ENCODE measurements around the gene POU6F2.
A peak's percentile ranks its signal among the peaks of the same experiment; 100 is the strongest.

The POU6F2 gene

DNA sequence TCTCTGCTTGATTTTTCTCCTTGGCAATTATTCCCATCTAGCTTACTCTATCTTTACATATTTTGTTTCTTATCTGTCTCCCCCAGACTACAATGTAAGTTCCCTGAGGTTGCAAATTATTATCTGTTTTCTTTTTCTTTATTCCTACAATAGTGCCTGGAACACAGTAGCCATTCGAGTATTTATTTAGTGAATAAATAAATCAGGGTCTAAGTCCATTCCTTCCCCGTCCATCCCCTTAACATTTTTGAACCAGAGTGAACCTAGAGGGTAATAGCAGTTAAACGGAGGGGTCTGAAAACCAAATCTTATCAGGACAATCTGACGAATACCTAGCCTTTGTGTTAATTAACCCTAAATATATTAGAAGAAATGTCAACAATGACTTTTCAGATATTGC lies 335.7 kb downstream of the POU6F2 start:
- no peak for DNase-seq

GRCh38 chr7:39313974-39314373 lies 336.3 kb downstream of the POU6F2 start:
- DNase-seq: no peak

- no peak for DNase-seq
Observed at GRCh38 chr7:39317107-39317506, 339.4 kb downstream of the POU6F2 start.

- no peak for DNase-seq
Observed at GRCh38 chr7:39317896-39318295, 340.2 kb downstream of the POU6F2 start.

DNA sequence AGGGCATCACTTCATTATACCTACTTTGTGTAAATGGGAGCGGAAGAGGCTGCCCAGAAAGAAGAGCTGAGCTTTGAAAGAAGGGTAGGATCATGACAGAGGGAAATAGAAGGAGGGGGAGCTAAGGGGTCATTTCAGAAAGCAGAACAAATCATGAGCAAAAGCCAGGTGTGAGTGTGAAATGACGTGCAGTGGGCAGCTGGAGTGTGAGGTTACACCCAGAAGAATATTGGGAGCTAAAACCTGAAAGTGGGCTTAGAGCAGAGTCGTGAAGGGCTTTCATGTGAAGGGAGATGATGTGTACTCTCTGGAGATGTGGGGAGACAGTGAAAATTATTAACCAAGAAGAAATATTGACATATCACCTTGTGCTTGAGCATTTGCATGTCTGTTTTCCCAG lies 343.5 kb downstream of the POU6F2 start:
- no peak for DNase-seq

DNA sequence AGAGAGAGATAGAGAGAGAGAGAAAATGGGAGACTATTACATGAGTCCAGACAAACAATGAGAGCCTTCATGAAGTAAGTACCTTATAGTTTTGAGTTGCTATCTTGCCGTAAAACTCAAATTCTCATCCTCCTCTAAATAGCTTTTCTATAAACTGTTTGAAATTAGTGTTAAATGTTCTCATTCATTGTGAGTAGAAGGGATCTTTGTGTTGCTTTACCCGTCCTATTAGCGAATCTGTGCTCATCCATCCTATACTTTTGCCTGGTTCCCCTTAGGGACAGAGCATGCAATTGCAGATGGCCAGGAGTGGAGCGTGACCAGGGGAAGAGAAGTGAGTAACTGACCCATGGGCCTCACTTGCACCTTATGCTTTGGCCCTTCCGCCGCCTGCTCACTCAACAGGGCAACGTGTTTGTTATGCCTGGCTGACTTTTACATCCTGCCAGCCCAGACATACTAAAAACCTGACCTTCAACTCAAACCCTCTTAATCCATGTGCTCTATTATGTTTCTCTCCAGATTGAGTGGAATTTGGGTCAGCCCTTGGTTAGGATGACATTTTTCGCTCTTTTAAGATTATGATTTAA lies 344.3 kb downstream of the POU6F2 start:
- DNase-seq: no peak

GRCh38 chr7:39324139-39324760 lies 346.5 kb downstream of the POU6F2 start:
- no peak for DNase-seq

GRCh38 chr7:39331607-39332006 lies 353.9 kb downstream of the POU6F2 start:
- DNase-seq: peak; percentile 74

GRCh38 chr7:39332142-39332541 lies 354.4 kb downstream of the POU6F2 start:
- DNase-seq: peak; percentile 71

- DNase-seq: no peak
Observed at GRCh38 chr7:39333701-39334100, 356.0 kb downstream of the POU6F2 start.

DNA sequence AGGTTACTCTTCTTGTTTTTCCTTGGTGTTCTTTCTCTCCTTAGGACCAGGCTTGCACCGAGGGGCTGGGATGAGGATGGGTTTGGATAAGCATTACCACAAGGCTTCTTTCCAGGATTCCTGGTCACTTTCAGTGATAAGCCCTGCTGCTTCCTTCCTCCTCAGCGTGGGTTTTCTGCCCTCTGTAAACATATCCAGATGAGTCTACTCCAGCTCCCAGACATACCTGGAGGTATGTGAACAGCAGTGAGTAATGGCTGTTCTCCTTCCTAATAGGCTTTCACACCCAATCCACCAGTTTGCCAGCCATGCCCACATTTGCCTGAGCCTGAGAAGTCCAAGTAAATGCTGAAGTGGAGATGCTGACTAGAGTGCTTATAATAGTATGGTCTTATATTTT lies 358.7 kb downstream of the POU6F2 start:
- peak; percentile 80 for DNase-seq

DNA sequence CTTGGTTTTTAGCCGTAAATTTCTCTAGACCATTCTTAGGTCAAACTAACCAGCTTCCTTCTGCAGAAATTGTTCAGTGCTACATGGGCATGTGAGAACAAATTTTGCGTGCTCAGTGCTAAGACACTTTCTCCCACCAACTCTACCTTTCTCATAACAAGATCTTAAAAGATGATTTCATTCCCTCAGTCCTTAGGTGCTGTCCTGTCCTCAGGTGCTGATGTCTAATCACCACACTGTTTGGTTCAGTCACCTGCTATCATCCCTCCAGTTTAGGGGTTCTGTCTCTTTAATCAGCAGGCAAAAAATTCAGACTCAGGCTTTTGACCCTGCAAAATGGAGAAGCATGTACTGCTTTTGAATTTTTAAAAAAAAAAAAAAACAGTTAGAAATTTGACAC lies 361.0 kb downstream of the POU6F2 start:
- DNase-seq: no peak

GRCh38 chr7:39339591-39339990 lies 361.9 kb downstream of the POU6F2 start:
- DNase-seq: no peak

DNA sequence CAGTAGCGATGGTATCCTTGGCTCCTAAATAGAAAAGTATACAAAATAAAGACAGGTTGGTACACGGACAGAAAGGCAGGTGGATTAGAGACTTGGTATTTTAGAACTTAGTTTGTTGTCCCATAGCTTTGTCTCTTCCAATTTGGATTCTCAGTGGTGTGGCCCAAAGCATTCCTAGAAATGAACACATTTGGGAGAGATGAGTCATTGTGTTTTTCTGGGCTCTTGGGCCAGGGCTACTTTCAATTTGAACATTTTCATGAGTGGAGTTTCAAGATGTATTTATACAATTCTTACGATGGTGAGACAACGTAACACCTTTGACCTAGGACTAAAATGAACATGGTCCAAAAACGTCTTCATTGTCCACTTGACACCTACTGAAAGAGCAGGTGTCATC lies 363.4 kb downstream of the POU6F2 start:
- DNase-seq: peak; percentile 62

- no peak for DNase-seq
Observed at GRCh38 chr7:39342763-39343162, 365.1 kb downstream of the POU6F2 start.

- no peak for DNase-seq
Observed at GRCh38 chr7:39349452-39350123, 371.9 kb downstream of the POU6F2 start.

DNA sequence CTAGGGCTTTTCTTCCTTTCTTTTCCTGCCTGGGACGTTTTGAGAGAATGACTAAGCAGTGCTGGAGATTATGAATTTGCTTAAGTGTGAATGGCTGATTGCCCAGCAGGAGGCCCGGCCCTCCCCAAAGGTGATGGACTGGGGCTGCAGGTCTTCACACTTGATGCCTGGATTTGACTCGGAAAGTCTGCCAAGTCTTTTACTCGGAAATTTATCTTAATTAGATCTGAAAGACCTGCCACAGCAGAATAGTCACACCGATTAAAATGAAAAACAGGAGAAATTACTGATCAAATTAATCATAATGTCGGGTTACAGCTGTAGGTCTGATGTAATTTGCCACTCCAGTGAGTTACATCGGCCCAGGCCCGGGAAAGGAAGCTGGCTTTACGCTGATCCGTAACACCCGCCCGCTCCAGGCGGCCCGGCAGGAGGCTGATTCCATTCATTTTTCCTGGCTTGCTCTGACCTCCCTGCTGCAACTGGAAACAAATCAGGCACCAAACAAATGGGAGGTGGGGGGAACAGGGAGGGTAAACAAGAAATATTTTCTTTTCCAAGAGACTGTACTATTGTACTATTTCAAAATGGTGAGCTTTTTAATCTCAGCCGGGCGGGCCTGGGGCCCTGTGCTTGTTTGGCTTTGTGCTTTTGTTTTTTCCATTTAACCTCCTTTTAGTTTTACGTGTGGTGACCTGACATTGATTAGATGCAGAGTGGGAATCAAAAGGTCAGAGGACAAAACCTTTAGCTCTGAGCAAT lies 376.1 kb downstream of the POU6F2 start:
- peak; percentile 94 for DNase-seq

DNA sequence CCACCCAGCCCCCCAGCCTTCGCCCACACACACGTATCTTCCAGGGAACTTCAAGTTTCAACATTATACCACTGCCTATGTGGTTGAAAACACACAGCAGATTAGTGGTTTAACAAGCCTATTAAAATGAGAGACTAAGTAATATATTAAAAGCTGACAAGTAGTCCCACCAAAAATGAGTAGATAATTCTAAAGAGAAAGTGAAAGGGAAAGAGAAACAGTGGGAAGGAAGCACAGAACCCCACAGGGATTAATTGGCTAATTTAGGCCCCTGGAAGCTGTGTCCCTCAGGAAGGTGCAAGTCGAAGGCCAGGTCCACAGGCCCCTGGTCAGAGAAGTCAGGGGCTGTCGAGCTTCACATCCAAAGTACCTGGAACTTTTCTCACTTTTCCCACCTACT lies 378.0 kb downstream of the POU6F2 start:
- peak; percentile 17 for DNase-seq

DNA sequence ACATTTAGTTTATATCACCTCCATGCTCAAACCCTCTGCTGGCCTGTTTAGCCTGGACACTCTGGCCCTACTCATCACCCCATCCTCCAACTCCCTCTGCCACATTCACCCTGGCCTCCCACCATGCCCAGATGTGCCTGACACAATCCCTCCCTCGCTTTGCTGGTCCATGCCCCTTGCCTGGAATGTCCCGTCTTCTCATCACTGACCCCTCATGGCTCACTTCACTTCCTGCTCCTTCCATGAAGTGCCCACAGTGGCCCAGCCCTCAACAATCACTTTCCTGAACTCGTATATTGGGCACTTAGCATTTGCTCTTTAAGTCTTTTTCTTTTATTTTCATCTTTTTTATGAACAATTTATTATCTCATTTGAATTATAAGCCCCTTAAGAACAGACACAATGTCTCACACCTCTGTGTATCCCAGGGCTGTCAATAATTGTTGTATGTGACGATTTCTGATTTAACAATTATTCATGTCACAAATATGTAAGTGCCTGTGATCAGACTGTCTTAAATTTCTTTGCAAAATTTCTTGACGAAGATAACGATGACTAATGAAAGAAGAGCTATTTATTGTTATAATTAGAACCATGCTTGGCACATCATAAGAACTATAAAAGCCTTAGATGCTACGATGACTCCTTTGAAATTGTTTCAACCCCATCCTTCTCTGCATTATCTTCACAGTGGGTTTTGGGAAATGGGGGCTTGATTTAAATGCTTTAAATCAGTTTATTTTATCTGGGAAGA lies 378.6 kb downstream of the POU6F2 start:
- peak; percentile 82 for DNase-seq

DNA sequence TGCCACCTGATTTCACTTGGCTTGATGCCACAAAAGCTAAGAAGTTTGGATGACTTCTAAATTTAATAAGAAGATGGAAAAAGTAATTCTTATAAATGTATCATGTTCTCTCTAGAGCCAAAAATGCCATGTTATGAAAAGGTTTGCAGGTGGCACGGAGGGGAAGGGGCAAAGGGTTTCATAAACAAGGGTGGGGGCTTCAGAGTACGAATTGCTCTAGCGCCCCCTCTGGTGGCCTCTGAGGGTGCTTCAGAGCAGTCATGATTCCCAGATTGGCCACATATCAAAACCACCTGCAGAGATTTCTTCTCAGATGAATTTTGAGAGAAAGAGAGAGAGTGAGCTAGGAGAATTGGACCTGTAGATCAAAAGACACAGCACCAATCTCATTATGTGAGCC lies 379.9 kb downstream of the POU6F2 start:
- DNase-seq: no peak

GRCh38 chr7:39360038-39360437 lies 382.3 kb downstream of the POU6F2 start:
- DNase-seq: no peak

DNA sequence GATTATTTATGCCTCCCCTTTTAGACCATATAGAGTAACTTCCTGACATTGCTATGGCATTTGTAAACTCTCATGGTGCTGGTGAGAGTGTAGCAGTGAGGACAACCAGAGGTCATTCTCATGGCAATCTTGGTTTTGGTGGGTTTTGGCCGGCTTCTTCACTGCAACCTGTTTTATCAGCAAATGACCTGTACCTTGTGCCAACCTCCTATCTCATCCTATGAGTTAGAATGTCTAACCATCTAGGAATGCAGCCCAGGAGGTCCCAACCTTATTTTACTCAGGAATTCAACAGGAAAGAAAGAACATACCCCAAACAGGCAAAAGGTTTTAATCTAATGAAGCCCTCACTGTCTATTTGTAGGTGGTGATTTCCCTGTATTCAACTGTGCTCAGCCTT lies 383.1 kb downstream of the POU6F2 start:
- no peak for DNase-seq

All from fibroblast of skin of scalp (primary cell).